OCI-LY1 (cell line): Measurements from ENCODE around the gene NUDT14.

Experiments
- CTCF ChIP-seq: fragments of 200-600 bp; sonication (generic), shearing (Covaris generic); IDR thresholded peaks from 2 replicates; pipeline ENCODE4 v1.5.1; 2017; ENCODE audit warnings: mild to moderate bottlenecking, antibody characterized with exemption, low read length, moderate library complexity, mixed read lengths
- EZH2 ChIP-seq: fragments of 200-600 bp; sonication (generic), shearing (Covaris generic); IDR thresholded peaks from 2 replicates; pipeline ENCODE4 v1.8.0; 2017; ENCODE audit warnings: borderline replicate concordance, mixed run types, mild to moderate bottlenecking, antibody characterized with exemption, low read length, moderate library complexity, mixed read lengths

- TF ChIP-seq CTCF: no peak
- TF ChIP-seq EZH2: no peak
Observed at GRCh38 chr14:105193916-105194782, 13.0 kb upstream of the NUDT14 start.
